Activated CD4-positive, alpha-beta T cell treated with anti-CD3 and anti-CD28 coated beads, Interleukin-2, amount 50 U/mL, for 24 hours (primary cell): ENCODE measurements around the gene MATR3.

Source experiments
- DNase-seq, 2 donors: peaks; one replicate each; pipeline ENCODE4 v3.0.0-alpha.2; 2020; ENCODE audit warnings: low read depth in 1 of 2, low spot score in 1 of 2

MATR3 gene

DNA sequence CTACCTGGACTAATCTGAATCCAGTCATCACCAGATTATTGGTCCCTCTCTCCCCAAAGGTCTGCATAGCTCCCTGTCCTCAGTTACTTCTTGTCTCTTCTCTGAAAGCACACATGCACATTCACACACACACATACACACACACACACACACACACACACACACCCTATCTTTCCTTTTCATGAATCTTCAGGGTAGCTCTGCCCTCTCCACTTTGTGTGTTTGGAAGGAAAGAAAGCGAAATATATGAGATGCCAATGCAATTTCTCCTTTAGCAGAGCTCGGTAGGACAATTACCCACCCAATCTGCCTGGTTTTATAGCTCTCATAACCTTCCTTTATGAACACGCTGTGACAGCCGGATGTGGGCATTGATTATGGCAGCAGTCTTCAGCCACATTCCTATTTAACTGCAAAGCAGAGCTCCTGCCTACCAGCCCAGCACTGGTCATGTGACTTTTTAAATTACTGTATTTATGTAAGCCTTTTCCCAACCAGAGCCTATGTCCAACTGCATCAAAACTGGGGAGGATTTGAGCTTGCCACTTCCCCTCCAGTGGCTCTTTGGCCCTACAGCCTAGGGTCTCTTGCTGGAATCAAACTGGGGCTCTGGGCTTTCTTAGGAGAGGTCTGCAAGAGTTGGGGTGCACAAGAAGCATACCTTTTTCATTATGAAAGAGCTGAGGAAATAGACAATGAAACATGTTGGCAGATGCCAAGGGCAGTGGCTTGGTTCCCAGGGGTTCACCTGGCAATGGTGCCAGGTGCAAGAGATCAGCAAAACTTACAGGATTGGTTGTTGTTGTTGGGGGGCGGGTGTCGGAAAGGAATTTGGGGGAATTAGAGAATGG is 20.8 kb upstream of the MATR3 start:
- DNase-seq, result no peak

GRCh38 chr5:139273322-139273571 is 20.3 kb upstream of the MATR3 start:
- DNase-seq, result no peak

- peak; percentile 80 to 82 for DNase-seq
These were observed 19.8 kb upstream of the MATR3 start for GRCh38 chr5:139273572-139274289.

DNA sequence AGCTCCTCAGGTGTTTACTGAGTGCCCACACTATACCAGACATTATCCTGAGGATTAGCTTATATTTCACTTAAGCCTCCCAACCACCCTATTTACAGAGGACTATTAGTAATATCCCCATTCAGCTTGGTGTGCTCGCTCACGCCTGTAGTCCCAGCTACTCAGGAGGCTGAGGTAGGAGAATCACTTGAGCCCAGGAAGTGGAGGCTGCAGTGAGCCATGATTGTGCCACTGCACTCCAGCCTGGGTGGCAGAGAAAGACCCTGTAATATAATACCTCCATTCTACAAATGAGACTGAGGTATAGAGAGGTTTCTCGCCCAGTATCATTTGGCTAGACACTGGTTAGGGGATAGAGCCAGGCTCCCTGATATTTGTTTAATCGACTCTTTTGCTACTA is 18.0 kb upstream of the MATR3 start:
- no peak for DNase-seq

GRCh38 chr5:139275956-139276355 is 17.6 kb upstream of the MATR3 start:
- no peak for DNase-seq

GRCh38 chr5:139276426-139276825 is 17.1 kb upstream of the MATR3 start:
- DNase-seq, result no peak

- no peak for DNase-seq
These were observed 16.4 kb upstream of the MATR3 start for GRCh38 chr5:139277171-139277570.

- no peak for DNase-seq
These were observed 14.8 kb upstream of the MATR3 start for GRCh38 chr5:139278540-139279274.

- no peak for DNase-seq
These were observed 11.4 kb upstream of the MATR3 start for GRCh38 chr5:139282197-139282557.

DNA sequence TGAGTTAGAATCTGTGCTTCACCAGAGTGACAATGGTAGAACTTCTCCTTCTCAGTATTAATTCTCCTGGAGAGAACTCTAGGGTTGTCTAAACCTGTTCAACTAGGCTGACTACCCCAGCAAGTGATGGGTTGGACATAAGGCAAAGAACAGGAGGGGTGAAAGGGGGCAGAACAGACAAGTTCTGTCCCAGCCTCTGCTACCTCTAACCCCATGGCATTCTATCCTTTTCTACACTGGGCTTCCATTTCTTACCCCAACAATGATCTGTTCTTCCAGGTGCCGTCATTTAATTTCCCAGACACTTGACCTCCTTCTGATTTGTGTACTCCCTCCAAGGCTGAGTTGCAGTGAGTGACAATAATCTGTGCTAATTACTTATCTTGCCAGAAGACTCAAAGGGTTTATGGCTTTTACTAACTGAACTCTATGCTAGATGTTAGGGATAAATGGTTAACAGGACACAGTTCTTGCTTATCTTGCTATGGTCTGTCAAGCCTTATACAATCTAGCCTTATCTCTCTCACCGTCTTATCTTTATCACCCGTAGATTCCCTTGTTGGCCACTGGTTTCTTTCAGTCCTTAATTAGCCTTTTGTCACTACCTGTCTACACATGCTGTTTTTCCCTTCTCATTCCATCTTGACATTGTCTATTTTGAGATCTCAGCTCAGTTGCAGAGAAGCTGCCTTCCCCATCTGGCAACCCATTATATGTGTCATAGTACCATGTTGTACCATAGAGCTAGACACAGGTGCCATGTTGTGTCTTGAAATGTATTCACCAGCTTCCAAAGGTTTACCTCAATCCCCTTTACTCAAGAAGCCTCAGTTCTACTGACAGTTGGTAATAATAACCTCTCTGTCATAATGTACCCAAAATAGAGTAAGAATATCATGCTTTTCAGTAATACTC is 10.0 kb upstream of the MATR3 start:
- no peak for DNase-seq

DNA sequence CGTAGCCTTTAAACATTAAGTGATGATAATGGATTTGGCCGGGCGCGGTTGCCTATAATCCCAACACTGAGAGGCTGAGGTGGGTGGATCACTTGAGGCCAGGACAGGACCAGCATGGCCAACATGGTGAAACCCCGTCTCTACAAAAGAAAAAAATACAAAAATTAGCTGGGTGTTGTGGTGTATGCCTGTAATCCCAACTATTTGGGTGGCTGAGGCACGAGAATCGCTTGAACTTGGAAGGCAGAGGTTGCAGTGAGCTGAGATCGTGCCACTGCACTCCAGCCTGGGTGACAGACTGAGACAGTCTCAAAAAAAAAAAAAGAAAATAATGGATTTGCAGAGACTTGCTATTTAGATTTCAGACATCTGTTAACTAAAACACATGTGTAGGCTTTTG is 9.2 kb upstream of the MATR3 start:
- no peak for DNase-seq

GRCh38 chr5:139285651-139286392 is 7.7 kb upstream of the MATR3 start:
- no peak for DNase-seq

DNA sequence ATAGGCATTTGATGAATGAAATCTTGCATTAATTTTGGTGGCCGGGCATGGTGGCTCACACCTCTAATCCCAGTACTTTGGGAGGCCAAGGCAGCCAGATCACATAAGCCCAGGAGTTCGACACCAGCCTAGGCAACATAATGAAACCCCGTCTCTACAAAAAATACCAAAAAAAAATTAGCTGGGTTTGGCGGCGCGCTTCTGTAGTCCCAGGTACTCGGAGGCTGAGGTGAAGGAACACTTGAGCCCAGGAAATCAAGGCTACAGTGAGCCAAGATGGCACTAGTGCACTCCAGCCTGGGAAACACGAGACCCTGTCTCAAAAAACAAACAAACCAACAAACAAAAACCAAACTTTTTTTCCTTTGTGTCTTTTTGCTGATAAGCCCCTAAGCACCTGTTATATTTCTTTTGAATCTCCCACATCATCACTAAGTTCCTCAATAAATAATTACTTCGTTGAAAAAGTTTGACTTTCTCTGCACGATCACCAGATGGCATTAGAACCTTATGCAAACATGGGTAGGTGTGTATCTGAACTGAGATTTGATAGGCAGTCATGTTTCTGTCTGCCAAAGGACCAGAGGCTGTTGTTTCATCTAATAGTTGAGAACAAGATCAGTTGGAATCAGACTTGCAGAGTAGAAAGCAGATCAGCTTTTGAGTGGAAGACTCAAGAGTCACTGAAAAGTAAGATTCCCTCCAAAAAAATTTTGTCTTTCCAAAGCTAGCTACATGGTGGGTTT is 5.5 kb upstream of the MATR3 start:
- no peak for DNase-seq

- no peak for DNase-seq
These were observed 2.5 kb upstream of the MATR3 start for GRCh38 chr5:139291051-139291450.

GRCh38 chr5:139293202-139293506 is 386 bp upstream of the MATR3 start:
- no peak for DNase-seq

GRCh38 chr5:139294374-139295165 is 1.0 kb downstream of the MATR3 start:
- peak in 1 of 2 donors; percentile 44 for DNase-seq

DNA sequence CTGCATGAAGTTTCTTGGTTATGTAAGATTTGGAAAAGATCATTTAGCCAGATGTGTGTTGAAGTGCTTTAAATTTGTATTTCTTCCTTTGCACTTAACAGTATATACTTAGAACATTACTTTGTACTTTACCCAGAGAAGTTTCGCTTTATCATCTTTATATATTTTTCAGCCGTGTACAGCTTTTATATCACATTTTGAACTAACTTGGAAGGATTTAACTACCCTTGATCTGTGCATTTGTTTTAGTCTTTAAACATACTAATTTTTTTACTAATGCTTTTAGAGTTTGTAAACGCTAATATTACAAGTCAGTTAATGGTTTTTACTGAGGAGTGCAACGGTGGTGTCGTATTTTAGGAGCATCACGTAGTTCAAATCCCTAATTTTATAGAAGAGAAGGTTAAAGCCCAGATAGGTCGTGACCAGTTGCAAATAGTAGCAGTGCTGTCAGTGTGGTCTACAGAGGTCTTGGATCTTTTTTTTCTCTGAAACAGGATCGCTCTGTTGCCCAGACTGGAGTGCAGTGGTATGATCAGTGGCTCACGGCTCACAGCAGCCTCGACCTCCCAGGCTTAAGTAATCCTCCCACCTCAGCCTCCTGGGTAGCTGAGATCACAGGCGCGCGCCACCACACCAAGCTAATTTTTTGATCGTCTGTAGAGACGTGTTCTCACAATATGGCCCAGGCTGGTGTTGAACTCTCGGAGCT is 2.0 kb downstream of the MATR3 start:
- DNase-seq, result no peak

DNA sequence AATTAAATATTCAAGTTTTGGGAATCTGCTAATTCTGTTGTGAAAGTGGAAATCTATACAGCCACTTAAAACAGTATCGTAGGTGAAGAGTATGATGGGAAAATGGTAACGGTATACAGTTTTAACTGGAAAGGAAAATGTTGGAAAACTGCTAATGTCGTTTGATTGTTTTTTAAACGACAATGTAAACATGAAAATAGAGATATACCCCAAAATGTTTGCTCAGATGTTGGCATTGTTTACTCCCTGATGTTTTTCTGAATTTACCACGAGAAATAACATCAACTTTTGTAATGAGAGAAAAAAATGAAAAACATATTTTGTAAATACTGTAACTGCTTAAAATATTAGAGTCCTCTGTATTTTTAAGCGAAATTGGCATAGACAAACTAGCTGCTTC is 2.7 kb downstream of the MATR3 start:
- DNase-seq, result no peak
